B cell (primary cell): ENCODE data around the gene CCNI2.

Source experiments
- CTCF ChIP-seq: fragments of 200-600 bp; IDR thresholded peaks from one replicate; pipeline ENCODE4 v1.8.0; 2022; ENCODE audit warnings: antibody characterized with exemption, mild to moderate bottlenecking
- EZH2 ChIP-seq: IDR thresholded peaks from 2 replicates; pipeline ENCODE4 v1.6.1; 2012; ENCODE audit warnings: borderline replicate concordance, low read depth, mild to moderate bottlenecking, moderate library complexity, low read length; ENCODE audit not compliant: insufficient read depth, poor library complexity, severe bottlenecking

- TF ChIP-seq CTCF (no peak), EZH2 (no peak)
Observed at GRCh38 chr5:132766020-132766805, 19.0 kb downstream of the CCNI2 start.
